K562 (cell line): ENCODE results near the gene WNK2. TPM values are rescaled to one million over a fixed set of nuclear protein-coding genes. Genes with fewer than 3 reads are reported as not detected.

ENCODE experiments used
- ATAC-seq: fragments of 200-7000 bp; cut with Tn5 transposase; 3 replicates; pipeline ENCODE4 v1.9.1; 2020; ENCODE audit warnings: moderate library complexity
- BruUV-seq: library from RNA; stranded (reverse); fragments of 400-500 nt; replicated peaks from 2 replicates; lab custom pipeline; 2021; lab: Mats Ljungman, UMichigan
- CTCF ChIA-PET: fragments of 300-600 bp; formaldehyde crosslinking; extraction: SDS; loops from one replicate; lab custom pipeline; 2021; ENCODE audit warnings: low intra/inter-chr PET ratio; lab: Yijun Ruan, JAX
- POLR2A ChIA-PET: fragments of 300-600, 350-650 bp; sonication (Branson Sonifier 250); formaldehyde crosslinking; extraction: SDS; loops from one replicate; lab custom pipeline; 2021; ENCODE audit warnings: antibody characterized with exemption, inconsistent platforms; lab: Yijun Ruan, JAX
- DNase-seq, 4 experiments: peaks; one replicate each; pipeline versions ENCODE4 v3.0.0 to v3.0.0-alpha.2; 2011 to 2018; ENCODE audit warnings: low spot score in 3 of 4, mixed read lengths in 3 of 4; ENCODE audit errors: extremely low read depth in 1 of 4
- FAIRE-seq: peaks from 2 replicates; lab custom pipeline; 2011; peaks lifted over from hg19 to GRCh38; lab: Jason Lieb, UNC
- H2AFZ ChIP-seq: 2 replicates; pipeline ENCODE4 v1.6.0; 2011; ENCODE audit warnings: low read depth, low read length, control low read depth, inconsistent platforms
- H3K27ac ChIP-seq: fragments of 200-600 bp; 3 replicates; pipeline ENCODE4 v1.8.0; 2011; ENCODE audit warnings: low read depth, mild to moderate bottlenecking, control low read depth, inconsistent platforms, low read length, moderate library complexity, mixed read lengths; ENCODE audit errors: extremely low read depth
- H3K27me3 ChIP-seq, 2 experiments: fragments of 300-600 bp in 1 of 2; 2 replicates in 1 of 2; 3 replicates in 1 of 2; pipeline versions ENCODE4 v1.6.0 to v1.8.0; 2011; ENCODE audit warnings: inconsistent platforms in 2 of 2, low read length in 2 of 2, mild to moderate bottlenecking in 1 of 2, mixed read lengths in 1 of 2, moderate library complexity in 1 of 2; ENCODE audit not compliant: control insufficient read depth in 2 of 2, insufficient read depth in 2 of 2
- H3K36me3 ChIP-seq: fragments of 300-600 bp; 3 replicates; pipeline ENCODE4 v1.8.0; 2011; ENCODE audit warnings: mild to moderate bottlenecking, low read length, inconsistent platforms; ENCODE audit not compliant: control insufficient read depth, insufficient read depth
- H3K4me1 ChIP-seq, 2 experiments: fragments of 200-600 bp in 1 of 2; replicated peaks in 1 of 2; 2 replicates in 1 of 2; 3 replicates in 1 of 2; pipeline versions ENCODE4 v1.5.1 to v1.8.0; 2011; ENCODE audit warnings: inconsistent platforms in 2 of 2, low read length in 2 of 2, mild to moderate bottlenecking in 1 of 2, mixed read lengths in 1 of 2, moderate library complexity in 1 of 2; ENCODE audit not compliant: control insufficient read depth in 2 of 2, insufficient read depth in 2 of 2
- H3K4me2 ChIP-seq: 2 replicates; pipeline ENCODE4 v1.6.1; 2011; ENCODE audit warnings: low read length, control low read depth, inconsistent platforms, mixed read lengths; ENCODE audit not compliant: insufficient read depth
- H3K4me3 ChIP-seq: fragments of 200-600 bp; sonication (generic), shearing (Covaris generic); 2 replicates; pipeline ENCODE4 v1.5.1; 2016; ENCODE audit warnings: control low read depth, inconsistent platforms
- H3K79me2 ChIP-seq: fragments of 200-600 bp; 3 replicates; pipeline ENCODE4 v1.8.0; 2011; ENCODE audit warnings: low read length, inconsistent platforms; ENCODE audit not compliant: control insufficient read depth, insufficient read depth
- H3K9ac ChIP-seq, 2 experiments: 2 replicates each; pipeline versions ENCODE4 v1.6.0 to v1.6.1; 2011; ENCODE audit warnings: low read depth in 2 of 2, low read length in 2 of 2, control low read depth in 1 of 2, inconsistent platforms in 1 of 2, mild to moderate bottlenecking in 1 of 2, mixed read lengths in 1 of 2; ENCODE audit not compliant: insufficient read depth in 1 of 2
- H3K9me1 ChIP-seq: one replicate; pipeline ENCODE4 v1.6.0; 2011; ENCODE audit warnings: inconsistent platforms, mild to moderate bottlenecking, low read length, moderate library complexity; ENCODE audit not compliant: control insufficient read depth, insufficient read depth
- H3K9me3 ChIP-seq: replicated peaks from 2 replicates; pipeline ENCODE4 v1.5.1; 2011; ENCODE audit warnings: low read depth, low read length, inconsistent platforms; ENCODE audit not compliant: control insufficient read depth, insufficient read depth
- H4K20me1 ChIP-seq: replicated peaks from 2 replicates; pipeline ENCODE4 v1.6.1; 2011; ENCODE audit warnings: low read length, inconsistent platforms, mixed read lengths; ENCODE audit not compliant: control insufficient read depth, insufficient read depth
- JUND ChIP-seq, 2 experiments: IDR thresholded peaks; 2 replicates in 1 of 2; 3 replicates in 1 of 2; pipeline ENCODE4 v1.6.1; 2011; ENCODE audit warnings: borderline replicate concordance in 2 of 2, low read depth in 2 of 2, low read length in 2 of 2, improper control_type of control experiment in 1 of 2, missing biosample characterization in 1 of 2, missing genetic modification characterization in 1 of 2, missing genetic modification reagents in 1 of 2
- KAT7 ChIP-seq: sonication (generic); formaldehyde crosslinking; IDR thresholded peaks from 2 replicates; pipeline ENCODE4 v1.8.0; 2022; ENCODE audit warnings: missing genetic modification reagents, mild to moderate bottlenecking, borderline replicate concordance
- NFIX ChIP-seq: fragments of 250-450 bp; sonication (Bioruptor Pico); IDR thresholded peaks from 2 replicates; pipeline ENCODE4 v1.4.0; 2020; ENCODE audit warnings: low read depth, mild to moderate bottlenecking, moderate library complexity
- RERE ChIP-seq: sonication (generic); formaldehyde crosslinking; IDR thresholded peaks from 2 replicates; pipeline ENCODE4 v1.8.0; 2023; ENCODE audit warnings: missing genetic modification reagents, mild to moderate bottlenecking, borderline replicate concordance
- RFX5 ChIP-seq: IDR thresholded peaks from 2 replicates; pipeline ENCODE4 v1.6.1; 2011; ENCODE audit warnings: low read depth, mild to moderate bottlenecking, improper control_type of control experiment, low read length
- ZNF511 ChIP-seq: sonication (generic); formaldehyde crosslinking; IDR thresholded peaks from 2 replicates; pipeline ENCODE4 v1.8.0; 2022; ENCODE audit warnings: mild to moderate bottlenecking, missing genetic modification reagents
- ZNF740 ChIP-seq, 3 experiments: fragments of 200-800 bp in 1 of 3; sonication (Bioruptor generic) in 1 of 3; sonication (generic) in 1 of 3; formaldehyde crosslinking in 1 of 3; IDR thresholded peaks; 2 replicates each; pipeline versions ENCODE4 v1.6.1 to v1.8.0; 2016 to 2022; ENCODE audit warnings: mild to moderate bottlenecking in 2 of 3, missing compliant biosample characterization in 2 of 3, missing genetic modification characterization in 2 of 3, missing genetic modification reagents in 1 of 3
- ZSCAN32 ChIP-seq: fragments of 450-650 bp; formaldehyde crosslinking; IDR thresholded peaks from 2 replicates; pipeline ENCODE4 v1.4.0; 2020; ENCODE audit warnings: mild to moderate bottlenecking, moderate library complexity
- WGBS: fragments of 100-300 bp; shearing (Covaris generic); methylation state at CpG from one replicate; pipeline ENCODE4 v1.1.6; 2016; ENCODE audit warnings: low coverage, mixed read lengths; ENCODE audit not compliant: insufficient coverage; ENCODE audit errors: missing lambda C conversion rate; 5-methylcytosine and 5-hydroxymethylcytosine counted together
- in situ Hi-C: fragments of 300-500 bp; cut with MboI; formaldehyde crosslinking; loops from 4 replicates; pipeline ENCODE4 v1.15.0; 2018; ENCODE audit warnings: inconsistent platforms, mixed read lengths
- intact Hi-C: fragments of 100-400 bp; cut with micrococcal nuclease; formaldehyde crosslinking; loops from 2 replicates; pipeline ENCODE4 v1.14.2; 2022
- polyA plus RNA-seq, 8 experiments: library from polyadenylated mRNA; depleted of rRNA in 4 of 8; stranded (reverse) in 5 of 8; unstranded in 3 of 8; fragments of >200 nt; fragmentation: Nextera tagmentation in 2 of 8; fragmentation: Illumina TruSeq in 1 of 8; extraction: Ambion mirVana in 2 of 8; extraction: Trizol in 1 of 8; gene quantifications; 2 replicates each; pipeline versions ENCODE4 v1.2.1 to v1.2.3, GENCODE V29; 2011 to 2014; ENCODE audit warnings: inconsistent platforms in 1 of 8, missing spikeins in 1 of 8
- total RNA-seq, 7 experiments: library from RNA; depleted of rRNA in 6 of 7; stranded (reverse); fragments of >200 nt in 6 of 7; fragmentation: Illumina TruSeq in 2 of 7; extraction: Trizol in 2 of 7; gene quantifications; 2 replicates each; pipeline versions ENCODE4 v1.2.1 to v1.2.3, GENCODE V29; 2011 to 2021; ENCODE audit warnings: low replicate concordance in 1 of 7

The WNK2 gene
- total and polyA plus RNA-seq, 9 of the 15 experiments (the other 6 are each of a cell fraction or from before 2014, with no cell fraction given): 0.36 to 3.3 (median 0.64) TPM; not detected in 2

DNA sequence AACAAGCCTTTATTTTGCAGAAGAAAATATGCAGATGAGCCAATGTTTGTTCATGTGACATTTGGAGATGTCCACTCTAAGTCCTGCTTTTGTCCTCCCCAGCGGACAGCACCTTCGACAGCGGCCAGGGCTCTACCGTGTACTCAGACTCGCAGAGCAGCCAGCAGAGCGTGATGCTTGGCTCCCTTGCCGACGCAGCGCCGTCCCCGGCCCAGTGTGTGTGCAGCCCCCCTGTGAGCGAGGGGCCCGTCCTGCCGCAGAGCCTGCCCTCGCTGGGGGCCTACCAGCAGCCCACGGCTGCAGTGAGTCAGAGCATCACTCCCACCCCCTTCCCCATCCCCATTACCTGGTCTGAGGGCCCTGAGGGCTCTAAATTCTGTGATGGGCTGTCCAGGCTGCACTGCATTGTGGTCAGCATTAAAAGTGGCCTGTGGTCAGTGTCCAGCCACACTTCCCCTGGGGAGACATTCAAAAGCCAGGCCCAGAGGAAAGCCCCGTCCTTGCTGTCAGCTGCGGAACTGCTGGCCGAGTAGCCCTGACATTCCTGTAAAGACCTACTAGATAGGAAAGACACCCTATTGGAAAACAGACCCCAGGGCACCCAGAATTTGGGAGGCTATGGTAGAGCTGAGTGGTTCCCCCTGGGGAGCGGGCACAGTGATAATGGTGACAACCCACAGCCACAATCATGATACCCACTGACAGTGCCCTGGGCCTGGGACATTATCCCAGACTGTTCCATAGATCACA is 69.0 kb downstream of the WNK2 start:
- H3K4me2 ChIP-seq: no peak overlapping the region
- H3K27ac ChIP-seq: no peak overlapping the region
- POLR2A ChIA-PET: interaction anchor here (0.6 kb wide), 1 partner anchor 13 kb away, joined by 3 read pairs; no protein-coding TSS in a partner anchor
- H2AFZ ChIP-seq: no peak overlapping the region
- intact Hi-C loops: no loop called here
- in situ Hi-C loops: no loop called here
- H3K27me3 ChIP-seq: peaks cover 10 to 60% of the 10 kb centered on the region in 2 experiments; a peak in 4 of 5 replicates
- CTCF ChIA-PET: no interaction called here
- no peak for TF ChIP-seq RFX5
- TF ChIP-seq JUND (IDR thresholded peaks at IDR 0.05; ENCODE audit: borderline replicate concordance, low read depth, low read length): no peak
- no peak for TF ChIP-seq JUND (tag; IDR thresholded peaks at IDR 0.05; ENCODE audit: borderline replicate concordance, low read depth, low read length)
- TF ChIP-seq ZSCAN32 (CRISPR knock-in tag): no peak
- no peak for TF ChIP-seq NFIX (CRISPR knock-in tag)
- no peak for TF ChIP-seq ZNF511 (CRISPR knock-in tag)
- TF ChIP-seq RERE (CRISPR knock-in tag): no peak
- TF ChIP-seq KAT7 (CRISPR knock-in tag): no peak
- no peak for TF ChIP-seq ZNF740 (CRISPR knock-in tag; IDR thresholded peaks at IDR 0.05)
- no peak for TF ChIP-seq ZNF740 (tag; IDR thresholded peaks at IDR 0.05)
- TF ChIP-seq, all 486 proteins: peak for 0
- DNase-seq (no peak), FAIRE-seq (no peak), ATAC-seq (no peak)
- H3K79me2 ChIP-seq: no peaks in the 10 kb centered on the region
- peaks cover 0 to 3% of the 10 kb centered on the region in 2 experiments; a peak in 2 of 5 replicates for H3K4me1 ChIP-seq
- no peaks in the 10 kb centered on the region for H3K9me3 ChIP-seq
- no peak overlapping the region for H3K4me3 ChIP-seq
- H3K9me1 ChIP-seq: no peaks in the 10 kb centered on the region
- H3K9ac ChIP-seq: no peak overlapping the region
- H4K20me1 ChIP-seq: peaks cover 12% of the 10 kb centered on the region
- 6% methylated on average over 19 of the region's 20 CpGs for WGBS
- BruUV-seq: no TSS peak
- no peaks in the 10 kb centered on the region for H3K36me3 ChIP-seq
